DMS53 (cell line): ENCODE measurements around the gene TRIM4.
A peak's percentile ranks its signal among the peaks of the same experiment; 100 is the strongest.

Experiments used
- DNase-seq: peaks from one replicate; lab custom pipeline; 2025; lab: John Stamatoyannopoulos, UW

TRIM4 gene

GRCh38 chr7:99843808-99844207 lies 75.5 kb downstream of the TRIM4 start:
- peak; percentile 24 for DNase-seq

GRCh38 chr7:99842926-99843325 lies 76.4 kb downstream of the TRIM4 start:
- no peak for DNase-seq
